GM18907 (cell line): ENCODE measurements around the gene PCP4.

Source experiments
- ATAC-seq: cut with Tn5 transposase; IDR thresholded peaks from one replicate; pipeline ENCODE4 v1.9.1; 2021; ENCODE audit warnings: mild to moderate bottlenecking, moderate library complexity; ENCODE audit not compliant: unreplicated experiment

PCP4 gene

DNA sequence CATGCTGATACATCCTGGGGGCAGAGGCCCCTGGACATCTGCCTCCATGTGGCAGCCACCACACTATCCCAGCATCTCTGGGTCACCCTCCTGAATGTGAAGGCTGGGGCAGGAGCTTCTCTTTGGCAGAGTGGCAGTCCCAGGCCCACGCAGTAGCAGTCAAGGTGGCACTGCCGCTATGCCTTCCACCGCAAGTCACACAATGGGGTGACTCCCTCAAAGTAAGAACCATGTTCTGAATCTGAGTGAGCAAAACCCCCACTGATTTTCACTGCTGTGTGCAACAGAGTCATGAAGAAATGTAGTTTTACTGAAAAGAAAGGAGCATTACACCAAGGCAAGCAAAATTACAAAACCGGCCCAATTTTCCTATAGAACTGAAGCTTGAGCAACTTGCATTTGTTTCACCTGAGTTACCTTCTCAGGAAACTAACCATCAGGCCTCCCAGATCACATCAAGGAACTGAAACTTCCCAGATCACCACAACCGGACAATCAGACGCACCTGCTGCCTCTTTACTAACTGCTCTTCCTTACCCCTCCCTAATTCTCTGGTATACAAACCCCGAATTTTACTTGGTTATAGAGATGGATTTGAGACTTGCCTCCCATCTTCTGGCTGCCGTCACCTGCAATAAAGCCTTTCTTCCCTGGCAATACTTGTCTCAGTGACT, 102.6 kb downstream of the PCP4 start:
- no peak for ATAC-seq

- no peak for ATAC-seq
Measured at GRCh38 chr21:39971956-39972355, 104.7 kb downstream of the PCP4 start.

GRCh38 chr21:39972471-39972870, 105.2 kb downstream of the PCP4 start:
- no peak for ATAC-seq

- ATAC-seq = no peak
Measured at GRCh38 chr21:39972976-39973770, 105.9 kb downstream of the PCP4 start.

GRCh38 chr21:39976800-39977199, 109.6 kb downstream of the PCP4 start:
- ATAC-seq = no peak
